GM18951 (cell line): Measurements from ENCODE around the gene TP73.

ENCODE experiments used
- POLR2A ChIP-seq: IDR thresholded peaks from 4 replicates; pipeline ENCODE4 v1.6.1; 2011; ENCODE audit warnings: mild to moderate bottlenecking; ENCODE audit not compliant: insufficient read length, insufficient read depth; ENCODE audit errors: extremely low read depth
- in situ Hi-C: fragments of 300-500 bp; cut with MboI; formaldehyde crosslinking; loops from one replicate; pipeline ENCODE4 v1.12.0; 2022; ENCODE audit warnings: low sequenced_read_pairs, mixed read lengths, inconsistent platforms; ENCODE audit not compliant: unreplicated experiment

Gene TP73

DNA sequence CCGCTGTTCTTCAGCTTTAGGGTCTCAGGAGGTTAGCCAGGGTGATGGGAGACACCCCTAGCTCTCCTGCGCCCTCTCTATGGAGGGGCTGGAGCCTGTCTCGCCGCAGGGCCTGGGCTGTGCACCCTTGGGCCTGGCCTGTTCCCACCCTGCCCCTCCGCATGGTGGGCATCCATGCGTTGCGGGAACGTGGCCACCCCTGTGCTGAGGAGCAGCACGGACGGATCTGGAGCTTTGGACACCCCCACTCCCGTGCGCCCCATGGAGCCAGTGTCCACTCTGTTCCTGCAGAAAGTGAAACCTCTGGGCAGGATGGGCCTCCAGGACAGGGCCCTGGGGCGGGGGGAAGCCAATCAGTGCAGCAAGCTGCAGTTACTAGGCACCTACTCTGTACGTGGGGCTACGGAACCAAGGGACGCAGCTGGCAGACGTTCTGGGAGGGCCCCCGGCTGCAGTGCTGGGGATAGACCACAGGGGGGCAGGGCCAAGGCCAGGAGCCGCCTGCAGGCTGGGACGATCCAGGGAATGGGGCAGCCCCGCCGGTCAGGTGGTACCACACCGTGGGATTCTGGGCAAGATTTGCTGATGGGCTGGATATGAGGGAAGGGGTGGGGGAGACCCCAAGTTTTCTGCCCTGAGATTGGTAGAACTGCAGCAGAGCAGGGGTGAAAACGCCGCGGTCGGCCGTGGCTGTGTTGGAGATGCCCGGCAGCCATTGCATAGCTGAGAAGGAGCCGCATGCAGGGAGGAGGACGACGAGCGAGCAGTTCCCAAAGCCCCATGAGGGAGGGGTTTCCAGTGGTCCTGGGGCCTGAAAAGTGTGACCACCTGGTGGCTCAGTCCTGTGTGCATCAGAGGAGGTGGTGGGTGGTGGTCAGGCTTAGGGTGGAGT is 43.3 kb downstream of the TP73 start:
- no peak for TF ChIP-seq POLR2A
- in situ Hi-C loops, result no loop called here

DNA sequence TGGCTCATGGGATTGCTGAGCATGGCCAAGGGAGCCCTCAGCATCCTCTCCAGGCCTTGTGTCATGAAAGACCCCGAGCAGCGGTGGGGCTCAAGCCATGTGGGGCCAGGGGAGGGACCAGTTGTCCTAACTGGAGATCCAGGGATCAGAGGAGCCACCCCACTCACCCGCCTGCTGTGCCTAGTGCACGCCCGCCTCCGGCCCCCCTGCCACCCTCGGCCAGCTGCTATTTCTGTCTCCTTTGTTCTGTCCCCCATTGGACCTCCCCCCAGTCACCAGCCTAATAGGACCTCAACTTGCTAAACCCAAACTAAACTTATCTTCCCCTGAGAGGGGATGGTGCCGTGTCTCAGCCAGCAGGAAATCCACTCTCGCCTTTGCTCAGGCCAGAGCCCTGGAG is 44.4 kb downstream of the TP73 start:
- in situ Hi-C loops, result no loop called here
- no peak for TF ChIP-seq POLR2A

DNA sequence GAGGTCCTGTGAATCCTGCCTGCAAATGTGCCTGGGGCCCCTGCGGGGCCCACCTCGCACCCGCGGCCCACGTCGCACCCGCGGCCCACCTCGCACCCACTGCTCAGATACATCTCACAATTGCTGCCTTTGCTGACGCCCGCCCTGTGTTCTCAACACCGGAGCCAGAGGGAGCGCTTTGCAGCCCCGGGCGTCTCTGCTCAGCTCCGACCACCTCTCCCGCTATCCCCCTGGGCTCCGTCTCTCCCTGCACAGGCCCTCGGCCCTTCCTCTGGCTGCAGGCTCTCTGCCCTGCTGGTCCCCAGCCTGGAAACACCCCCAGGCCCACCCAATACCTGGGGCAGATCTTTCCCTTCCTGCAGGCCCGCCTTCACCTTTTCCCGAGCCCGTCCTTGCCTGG is 44.8 kb downstream of the TP73 start:
- in situ Hi-C loops, result no loop called here
- no peak for TF ChIP-seq POLR2A

DNA sequence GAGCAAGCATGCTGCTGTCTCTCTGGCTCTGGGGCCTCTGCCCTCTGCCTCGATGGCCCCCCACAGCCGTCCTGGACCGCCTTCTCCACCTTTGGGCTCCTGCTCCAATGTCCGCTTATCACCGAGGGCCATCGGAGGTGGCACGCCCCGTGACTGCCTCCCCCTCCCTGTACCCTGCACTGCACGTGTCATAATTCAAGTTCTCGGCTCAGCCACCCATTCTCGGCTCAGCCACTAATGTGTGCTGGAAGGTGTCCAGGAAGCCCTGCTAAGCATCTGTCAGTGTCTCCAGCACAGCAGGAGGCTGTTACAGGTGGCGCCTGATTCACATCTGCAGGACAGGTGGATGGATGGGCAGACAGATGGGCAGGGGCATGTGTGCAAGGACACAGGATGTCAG is 45.5 kb downstream of the TP73 start:
- in situ Hi-C loops, result no loop called here
- no peak for TF ChIP-seq POLR2A

DNA sequence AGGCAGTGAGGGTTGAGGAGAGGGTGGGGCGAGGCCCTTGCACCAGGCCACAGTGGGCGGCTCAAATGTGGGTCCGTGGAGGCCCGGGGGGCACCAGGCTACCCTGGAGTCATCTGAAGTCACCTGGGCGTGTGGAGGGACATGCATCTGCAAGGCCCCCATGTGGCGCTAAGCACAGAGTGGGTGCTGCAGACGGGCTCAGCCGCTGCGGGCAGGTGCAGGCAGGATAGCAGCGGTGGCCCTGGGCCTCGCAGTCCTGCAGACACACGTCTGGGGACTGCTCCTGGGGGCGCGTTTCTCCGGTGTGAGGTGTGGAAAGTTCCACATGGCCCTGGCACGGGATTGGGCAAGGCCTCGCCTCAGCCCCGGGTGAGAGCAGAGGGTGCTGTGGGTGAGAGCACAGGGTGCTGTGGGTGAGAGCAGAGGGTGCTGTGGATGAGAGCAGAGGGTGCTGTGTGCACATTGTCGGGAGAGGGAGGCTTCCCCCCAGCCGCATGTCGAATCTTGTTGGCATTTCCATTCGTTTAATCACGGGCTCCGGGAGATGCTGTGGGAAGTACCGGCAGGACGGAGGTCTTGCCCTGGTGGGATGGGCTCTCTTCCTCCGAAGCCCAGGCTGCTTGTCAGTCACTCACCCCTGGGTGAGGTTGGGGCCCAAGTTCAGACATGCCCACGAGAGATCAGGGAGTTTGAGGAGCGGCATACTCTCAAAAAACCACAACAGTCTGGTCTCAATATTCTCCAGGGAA is 46.5 kb downstream of the TP73 start:
- in situ Hi-C loops, result no loop called here
- no peak for TF ChIP-seq POLR2A

DNA sequence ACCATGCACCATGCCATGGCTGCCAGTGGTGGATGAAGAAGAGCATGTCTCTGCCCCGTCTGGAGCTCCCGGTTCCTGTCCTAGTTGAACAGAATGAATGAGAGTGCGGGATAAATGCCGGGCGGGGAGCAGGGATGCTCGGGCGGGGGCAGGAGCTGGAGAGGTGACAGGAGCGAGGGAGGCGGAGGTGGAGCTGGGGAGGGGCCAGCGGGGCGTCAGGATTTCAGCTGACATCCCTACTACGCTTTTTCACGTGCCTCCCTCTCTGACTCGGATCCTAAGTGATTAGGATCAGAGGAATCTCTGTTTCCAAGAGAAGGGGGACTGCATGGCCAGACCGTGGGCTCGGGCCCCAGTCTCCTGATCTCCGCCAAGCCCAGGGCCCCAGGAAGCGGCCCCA is 47.3 kb downstream of the TP73 start:
- TF ChIP-seq POLR2A, result no peak
- in situ Hi-C loops, result no loop called here

DNA sequence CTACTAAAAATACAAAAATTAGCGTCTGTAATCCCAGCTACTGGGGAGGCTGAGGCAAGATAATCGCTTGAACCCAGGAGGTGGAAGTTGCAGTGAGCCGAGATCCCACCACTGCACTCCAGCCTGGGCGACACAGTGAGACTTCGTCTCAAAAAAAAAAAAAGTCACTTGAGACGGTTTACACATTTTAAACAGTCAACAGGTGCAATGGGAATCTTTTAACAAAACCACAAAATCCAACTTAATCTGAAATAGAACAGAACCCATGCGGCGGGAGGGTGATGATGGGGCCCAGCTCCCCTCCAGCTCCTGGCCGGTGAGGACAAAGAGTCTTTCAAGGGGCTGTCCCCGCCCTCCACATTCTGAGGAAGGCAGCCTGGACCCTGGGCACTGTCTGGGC is 48.3 kb downstream of the TP73 start:
- in situ Hi-C loops, result no loop called here
- TF ChIP-seq POLR2A, result no peak

DNA sequence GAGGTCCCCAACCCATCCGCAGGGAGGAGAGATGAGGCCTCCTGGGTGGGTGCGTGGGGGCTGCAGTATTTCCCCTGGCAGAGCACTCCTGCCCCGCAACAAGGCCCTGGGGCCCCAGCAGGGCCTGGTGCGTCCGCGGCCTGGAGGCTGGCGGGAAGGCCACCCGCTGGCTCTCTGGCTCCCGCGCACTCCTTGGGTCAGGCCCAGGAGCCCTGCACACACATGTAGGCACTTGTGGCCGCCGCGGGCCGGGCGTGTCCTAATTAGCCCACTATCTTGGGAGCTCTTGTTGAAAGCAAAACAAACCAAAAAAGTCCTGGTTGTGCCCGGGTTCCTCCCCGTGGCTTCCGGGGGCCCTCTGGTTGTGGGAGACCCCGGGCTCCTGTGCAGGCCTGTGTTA is 50.2 kb downstream of the TP73 start:
- in situ Hi-C loops, result no loop called here
- no peak for TF ChIP-seq POLR2A

DNA sequence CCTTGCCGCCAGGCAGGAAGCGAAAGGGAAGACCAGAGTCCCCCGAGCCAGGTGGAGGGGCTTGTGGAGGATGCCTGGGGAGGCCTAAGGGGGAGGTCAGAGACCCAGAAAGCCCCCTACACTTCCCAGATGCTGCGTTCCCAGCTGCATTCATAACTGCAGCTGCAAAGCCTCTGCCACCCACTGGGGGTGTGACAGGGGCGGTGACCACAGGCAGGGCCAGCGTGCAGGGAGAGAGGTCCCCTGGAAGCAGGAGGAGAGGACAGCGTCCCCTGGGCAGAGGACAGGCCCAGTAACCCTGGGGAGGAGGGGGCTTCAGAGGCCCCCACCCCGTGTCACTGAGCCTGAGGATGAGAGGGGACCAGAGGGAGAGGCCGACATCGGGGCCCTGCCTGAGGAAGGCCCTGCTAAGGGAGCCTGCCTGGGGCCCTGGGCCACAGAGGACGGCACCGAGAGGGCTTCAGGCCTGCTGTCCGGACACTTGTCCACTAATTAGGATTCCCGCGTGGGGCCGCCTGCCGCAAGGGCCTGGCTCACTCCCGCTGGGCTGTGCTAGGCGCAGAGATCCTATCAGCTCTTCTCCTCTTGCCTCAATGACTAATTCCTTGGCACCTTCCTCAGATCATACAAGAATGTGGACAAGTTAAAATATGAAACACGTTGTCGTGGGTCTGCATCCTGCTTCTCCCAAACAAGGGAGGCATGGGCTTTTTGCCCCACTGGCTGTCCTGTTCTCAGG is 50.8 kb downstream of the TP73 start:
- TF ChIP-seq POLR2A, result no peak
- in situ Hi-C loops, result no loop called here

DNA sequence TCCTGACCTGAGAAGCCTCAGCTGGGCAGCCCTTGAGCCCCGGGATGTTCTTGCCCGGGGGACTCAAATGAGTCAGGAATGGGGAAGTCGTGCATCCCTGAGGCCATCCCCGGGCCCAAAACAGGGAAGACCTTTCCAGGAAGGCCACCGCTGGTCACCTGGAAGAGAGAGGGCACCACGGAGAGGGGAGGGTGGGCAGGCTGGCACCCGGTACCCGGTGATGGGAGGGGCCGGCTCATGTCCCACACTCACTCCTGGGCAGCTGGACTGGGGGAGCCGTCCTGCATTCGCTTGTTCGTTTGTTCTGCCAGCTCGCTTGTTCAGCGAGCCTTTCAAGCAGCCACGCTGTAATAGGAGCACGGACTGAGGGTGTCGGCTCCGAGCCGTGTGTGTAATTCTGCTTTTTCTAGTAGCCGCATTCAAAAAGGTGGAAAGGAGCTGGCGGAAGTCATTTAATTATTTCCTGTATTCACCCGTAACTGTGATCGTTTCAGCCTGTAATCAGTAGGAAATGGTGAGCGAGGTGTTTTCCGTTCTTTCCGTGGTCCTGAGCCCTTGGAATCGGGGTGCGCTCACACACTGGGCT is 51.6 kb downstream of the TP73 start:
- in situ Hi-C loops, result no loop called here
- no peak for TF ChIP-seq POLR2A

DNA sequence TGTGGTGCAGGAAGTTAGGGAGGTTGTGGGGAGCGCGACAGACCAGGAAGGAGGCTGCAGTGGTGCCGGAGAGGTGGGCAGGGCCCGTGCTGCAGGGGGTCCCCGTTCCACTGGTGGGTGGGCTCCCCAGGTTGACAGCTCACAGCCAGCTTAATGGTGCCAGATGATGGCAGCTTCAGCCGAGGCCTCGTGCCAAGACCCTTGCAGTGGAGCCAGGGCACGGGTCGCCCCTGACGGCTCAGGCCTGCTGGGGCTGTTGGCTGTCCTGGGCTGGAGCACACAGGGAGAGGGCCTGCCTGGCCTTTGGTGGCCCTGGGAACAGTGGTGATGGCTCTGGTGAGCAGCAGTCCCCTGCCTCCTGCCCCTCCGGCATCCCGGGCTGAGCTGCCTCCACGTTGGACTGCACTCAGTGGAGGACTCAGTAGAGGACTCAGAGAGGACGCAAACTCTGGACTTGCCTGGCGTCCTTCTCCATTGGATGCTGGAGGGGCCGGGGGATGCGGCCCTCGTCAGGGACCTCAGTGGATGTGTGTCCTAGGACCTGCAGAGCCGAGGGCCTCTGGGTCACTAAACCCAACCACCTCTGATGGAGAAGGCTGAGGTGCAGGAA is 53.1 kb downstream of the TP73 start:
- TF ChIP-seq POLR2A, result no peak
- in situ Hi-C loops, result no loop called here

DNA sequence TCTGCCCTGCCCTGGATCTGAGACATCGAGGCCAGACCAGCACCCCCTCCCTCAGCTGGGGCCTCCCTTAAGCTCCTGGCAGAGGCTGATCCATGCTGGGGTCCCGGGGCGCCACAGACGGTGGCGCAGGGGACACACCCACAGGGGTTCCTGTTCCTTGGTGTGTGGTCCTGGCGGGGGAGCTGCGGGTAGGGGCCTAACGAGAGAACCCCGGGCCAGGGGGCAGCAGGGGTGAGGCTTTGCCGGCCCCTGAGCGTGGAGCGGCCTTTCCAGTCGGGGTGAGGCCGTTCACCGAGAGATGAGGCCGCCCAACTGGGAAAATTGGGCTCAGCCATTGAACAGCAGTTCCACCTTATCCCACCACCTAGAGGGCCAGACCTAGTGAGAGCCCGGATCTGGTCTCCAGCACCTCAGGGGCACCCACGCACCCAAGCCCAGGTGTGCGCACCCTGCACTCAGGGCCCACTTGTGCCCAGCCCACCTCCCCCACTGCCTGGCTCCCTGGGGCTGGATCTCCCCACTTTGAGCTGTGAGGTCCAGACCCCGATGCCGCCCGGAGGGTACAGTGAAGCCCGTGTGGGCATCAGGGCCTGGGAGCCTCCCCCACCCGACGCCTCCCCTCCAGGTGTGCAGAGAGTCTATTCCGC is 54.5 kb downstream of the TP73 start:
- in situ Hi-C loops, result no loop called here
- no peak for TF ChIP-seq POLR2A

DNA sequence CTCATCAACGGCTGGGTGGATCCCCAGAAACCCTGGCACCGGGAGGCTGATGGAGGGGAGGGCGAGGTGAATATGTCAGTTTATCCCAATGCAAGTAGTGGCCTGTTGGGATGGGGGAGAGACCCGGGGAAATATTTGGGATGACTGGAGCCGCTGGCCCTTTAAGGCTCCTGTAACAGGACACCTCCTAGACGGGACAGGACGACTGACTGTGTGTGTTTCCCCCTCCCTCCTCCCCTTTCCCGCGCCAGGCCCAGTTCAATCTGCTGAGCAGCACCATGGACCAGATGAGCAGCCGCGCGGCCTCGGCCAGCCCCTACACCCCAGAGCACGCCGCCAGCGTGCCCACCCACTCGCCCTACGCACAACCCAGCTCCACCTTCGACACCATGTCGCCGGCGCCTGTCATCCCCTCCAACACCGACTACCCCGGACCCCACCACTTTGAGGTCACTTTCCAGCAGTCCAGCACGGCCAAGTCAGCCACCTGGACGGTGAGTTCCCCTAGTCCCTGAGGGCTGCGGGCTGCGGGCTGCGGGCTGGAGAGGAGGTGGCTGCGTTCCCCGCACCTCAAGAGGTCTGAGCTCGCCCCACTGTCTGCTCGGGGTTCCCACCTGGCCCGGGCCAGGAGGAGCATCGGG is 55.1 kb downstream of the TP73 start:
- in situ Hi-C loops, result no loop called here
- no peak for TF ChIP-seq POLR2A
